Activated CD8-positive, alpha-beta T cell treated with anti-CD3 and anti-CD28 coated beads for 36 hours (primary cell): ENCODE data around the gene LGALS12. TPM values are rescaled to one million over a fixed set of nuclear protein-coding genes. Genes with fewer than 3 reads are reported as not detected.

Experiments used
- ATAC-seq: fragments of 200-7000 bp; cut with Tn5 transposase; one replicate; pipeline ENCODE4 v1.10.0; 2021; ENCODE audit warnings: mild to moderate bottlenecking, moderate library complexity
- CTCF ChIA-PET: fragments of 350-600 bp; sonication (Branson Sonifier 250); formaldehyde crosslinking; loops from one replicate; lab custom pipeline; 2021; ENCODE audit warnings: antibody characterized with exemption; lab: Charles Lee
- POLR2A ChIA-PET: fragments of 350-600 bp; sonication (Branson Sonifier 250); formaldehyde crosslinking; loops from one replicate; lab custom pipeline; 2021; ENCODE audit warnings: antibody characterized with exemption; lab: Charles Lee
- DNase-seq: peaks from one replicate; pipeline ENCODE4 v3.0.0-alpha.2; 2020
- H3K27ac Mint-ChIP-seq: one replicate; pipeline ENCODE4 v1.8.0; 2021; ENCODE audit warnings: mild to moderate bottlenecking, mixed read lengths
- H3K27me3 Mint-ChIP-seq: one replicate; pipeline ENCODE4 v1.8.0; 2021; ENCODE audit warnings: mixed read lengths
- H3K36me3 Mint-ChIP-seq: one replicate; pipeline ENCODE4 v1.8.0; 2021; ENCODE audit warnings: low read depth, mixed read lengths
- H3K4me1 Mint-ChIP-seq: one replicate; pipeline ENCODE4 v1.8.0; 2021; ENCODE audit warnings: low read depth, mixed read lengths
- H3K4me3 Mint-ChIP-seq: one replicate; pipeline ENCODE4 v1.8.0; 2021; ENCODE audit warnings: mild to moderate bottlenecking, moderate library complexity, mixed read lengths
- H3K9me3 Mint-ChIP-seq: one replicate; pipeline ENCODE4 v1.8.0; 2021; ENCODE audit warnings: mixed read lengths
- intact Hi-C: fragments of 100-400 bp; cut with micrococcal nuclease; formaldehyde crosslinking; loops from one replicate; pipeline ENCODE4 v1.10.0; 2022
- total RNA-seq, 2 experiments: library from RNA; stranded (reverse); gene quantifications; one replicate each; pipeline ENCODE4 v1.2.3, GENCODE V29; 2021
- TF ChIP-seq, protein P1 (sequence below): fragments of 200-600 bp; IDR thresholded peaks from one replicate; pipeline ENCODE4 v1.8.0; 2022; ENCODE audit warnings: antibody characterized with exemption, mild to moderate bottlenecking

LGALS12 gene
- total RNA-seq, 2 experiments from 2014 or later = not detected

DNA sequence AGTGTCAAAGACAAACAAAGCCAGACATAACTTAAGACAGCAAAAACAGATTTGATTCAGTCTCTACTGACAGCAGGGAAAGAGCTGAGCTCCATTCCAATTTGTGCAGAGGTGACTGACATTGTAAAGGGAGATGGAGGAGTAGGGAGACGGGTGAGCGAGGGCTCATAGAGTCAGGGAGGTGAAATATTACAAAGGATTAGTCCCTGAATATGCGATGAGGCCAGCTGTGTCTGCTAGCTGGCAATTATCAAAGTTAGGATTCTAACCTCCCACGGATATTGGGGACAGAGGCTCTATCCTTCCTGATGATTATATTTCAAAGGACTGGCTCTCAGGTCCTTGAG lies 49.0 kb downstream of the LGALS12 start:
- intact Hi-C loops = no loop called here
- ChIA-PET POLR2A (interaction anchor here (6.7 kb wide), 1 partner anchor 18 kb away, joined by 107 read pairs; the partner anchor contains the start of gene PLAAT4), CTCF (interaction anchor here (4.5 kb wide), 1 partner anchor 10 kb away, joined by 25 read pairs; the partner anchor contains the start of gene PLAAT2)
- Mint-ChIP-seq H3K27me3 (no peaks in the 10 kb centered on the region), H3K4me3 (no peak overlapping the region), H3K9me3 (no peaks in the 10 kb centered on the region), H3K27ac (peak overlapping the region; percentile 98), H3K4me1 (peaks cover 47% of the 10 kb centered on the region), H3K36me3 (peaks cover 3% of the 10 kb centered on the region)
- ATAC-seq = no peak
- TF ChIP-seq, protein P1, sequence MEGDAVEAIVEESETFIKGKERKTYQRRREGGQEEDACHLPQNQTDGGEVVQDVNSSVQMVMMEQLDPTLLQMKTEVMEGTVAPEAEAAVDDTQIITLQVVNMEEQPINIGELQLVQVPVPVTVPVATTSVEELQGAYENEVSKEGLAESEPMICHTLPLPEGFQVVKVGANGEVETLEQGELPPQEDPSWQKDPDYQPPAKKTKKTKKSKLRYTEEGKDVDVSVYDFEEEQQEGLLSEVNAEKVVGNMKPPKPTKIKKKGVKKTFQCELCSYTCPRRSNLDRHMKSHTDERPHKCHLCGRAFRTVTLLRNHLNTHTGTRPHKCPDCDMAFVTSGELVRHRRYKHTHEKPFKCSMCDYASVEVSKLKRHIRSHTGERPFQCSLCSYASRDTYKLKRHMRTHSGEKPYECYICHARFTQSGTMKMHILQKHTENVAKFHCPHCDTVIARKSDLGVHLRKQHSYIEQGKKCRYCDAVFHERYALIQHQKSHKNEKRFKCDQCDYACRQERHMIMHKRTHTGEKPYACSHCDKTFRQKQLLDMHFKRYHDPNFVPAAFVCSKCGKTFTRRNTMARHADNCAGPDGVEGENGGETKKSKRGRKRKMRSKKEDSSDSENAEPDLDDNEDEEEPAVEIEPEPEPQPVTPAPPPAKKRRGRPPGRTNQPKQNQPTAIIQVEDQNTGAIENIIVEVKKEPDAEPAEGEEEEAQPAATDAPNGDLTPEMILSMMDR = no peak
- DNase-seq = no peak

DNA sequence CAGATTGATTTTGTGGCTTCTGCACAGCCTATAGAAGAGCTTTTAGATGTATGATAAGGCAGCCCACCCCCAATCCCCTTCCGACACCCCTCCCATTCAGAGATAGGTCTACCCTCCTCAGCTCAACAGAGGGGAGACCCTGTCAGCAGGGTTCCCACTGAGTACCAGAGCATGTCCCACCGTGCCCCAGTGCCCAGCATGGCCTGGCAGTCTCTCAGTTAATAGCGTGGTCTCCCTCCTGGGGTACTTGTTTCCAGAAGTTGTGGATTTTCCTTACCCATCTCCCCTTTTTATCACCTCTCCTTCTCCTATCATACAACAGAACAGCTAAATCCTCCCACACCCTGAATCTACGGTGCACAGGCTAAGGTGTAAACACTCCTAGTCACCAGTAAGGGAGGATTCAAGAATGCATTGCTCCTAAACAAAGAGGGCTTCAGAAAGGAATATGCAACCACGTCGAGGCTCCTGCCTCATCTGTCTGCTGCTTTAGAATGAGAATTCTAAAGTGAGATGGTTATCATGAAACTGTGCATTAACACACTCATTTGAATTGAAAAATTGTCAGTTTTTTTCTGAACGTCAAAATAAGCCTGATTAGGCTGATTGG lies 50.6 kb downstream of the LGALS12 start:
- DNase-seq (no peak), ATAC-seq (no peak)
- H3K27ac Mint-ChIP-seq = no peak overlapping the region
- H3K27me3 Mint-ChIP-seq = no peaks in the 10 kb centered on the region
- no peak overlapping the region for H3K4me3 Mint-ChIP-seq
- TF ChIP-seq, protein P1 = no peak
- H3K4me1 Mint-ChIP-seq = peaks cover 51% of the 10 kb centered on the region
- H3K9me3 Mint-ChIP-seq = no peaks in the 10 kb centered on the region
- no peaks in the 10 kb centered on the region for H3K36me3 Mint-ChIP-seq
- ChIA-PET CTCF (no interaction called here), POLR2A (interaction anchor here (1.2 kb wide), 1 partner anchor 10 kb away, joined by 3 read pairs; no protein-coding TSS in a partner anchor)
- intact Hi-C loops = no loop called here

DNA sequence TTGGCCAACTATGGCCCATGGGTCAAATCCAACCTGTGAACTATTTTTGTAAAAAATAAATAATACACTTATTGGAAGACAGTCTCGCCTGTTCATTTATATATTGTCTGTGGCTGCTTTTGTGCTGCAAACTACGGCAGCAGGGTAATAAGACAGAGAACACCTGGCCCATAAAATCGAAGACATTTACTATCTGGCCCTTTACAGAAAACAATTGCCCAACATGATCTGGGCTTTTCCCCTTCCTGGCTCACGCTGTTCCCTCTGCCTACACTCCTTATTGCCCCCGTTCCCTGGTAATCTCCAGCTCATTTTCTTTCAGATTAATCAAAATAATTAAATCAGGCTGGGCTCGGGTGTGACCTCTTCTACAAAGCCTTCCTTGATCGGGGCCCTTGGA lies 51.7 kb downstream of the LGALS12 start:
- Mint-ChIP-seq H3K9me3 (no peaks in the 10 kb centered on the region), H3K4me3 (no peak overlapping the region), H3K4me1 (peaks cover 44% of the 10 kb centered on the region), H3K36me3 (no peaks in the 10 kb centered on the region), H3K27ac (no peak overlapping the region), H3K27me3 (no peaks in the 10 kb centered on the region)
- ChIA-PET POLR2A (no interaction called here), CTCF (no interaction called here)
- DNase-seq = no peak
- intact Hi-C loops = no loop called here
- TF ChIP-seq, protein P1 = no peak
- no peak for ATAC-seq

DNA sequence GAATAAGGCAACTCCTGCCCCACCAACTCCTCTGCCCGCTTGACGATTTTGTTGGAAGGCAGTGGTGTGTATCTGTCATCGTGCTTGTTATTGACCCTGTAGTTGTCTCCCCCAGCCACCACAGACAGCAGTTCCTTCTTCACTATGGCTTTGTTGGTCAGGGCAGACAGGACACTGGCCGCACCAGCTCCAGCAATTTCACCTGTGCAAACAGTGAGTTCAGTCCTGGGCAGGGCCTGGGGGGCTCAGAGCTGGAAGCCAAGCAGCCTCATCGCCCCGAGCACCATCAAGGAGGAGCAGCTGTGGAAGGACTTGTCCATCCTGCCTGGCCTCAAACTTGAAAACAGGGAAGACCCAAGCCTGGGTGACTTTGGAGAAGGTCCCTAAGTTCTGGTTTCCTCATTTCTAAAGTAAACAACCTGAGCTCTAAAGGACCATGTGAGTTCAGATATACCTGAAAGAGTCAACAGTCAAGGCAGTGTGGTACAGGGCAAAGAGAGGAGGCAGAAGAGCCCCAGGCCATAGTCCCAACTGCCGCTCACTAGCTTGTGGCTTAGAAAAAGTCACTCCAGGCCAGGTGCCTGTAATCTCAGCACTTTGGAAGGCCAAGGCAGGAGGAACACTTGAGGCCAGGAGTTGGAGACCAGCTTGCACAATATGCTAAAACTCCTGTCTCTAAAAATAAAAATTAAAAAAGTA lies 52.7 kb downstream of the LGALS12 start:
- intact Hi-C loops = no loop called here
- Mint-ChIP-seq H3K4me3 (no peak overlapping the region), H3K36me3 (no peaks in the 10 kb centered on the region), H3K27ac (no peak overlapping the region), H3K4me1 (peaks cover 38% of the 10 kb centered on the region), H3K27me3 (no peaks in the 10 kb centered on the region), H3K9me3 (no peaks in the 10 kb centered on the region)
- ChIA-PET POLR2A (interaction anchor here (0.6 to 1.2 kb wide), 3 partner anchors 10 to 627 kb away, joined by 3 read pairs; partner anchors contain the start of gene STIP1), CTCF (interaction anchor here (1.0 to 1.4 kb wide), 2 partner anchors 9 to 29 kb away, joined by 3 read pairs; no protein-coding TSS in a partner anchor)
- ATAC-seq (no peak), DNase-seq (no peak)
- TF ChIP-seq, protein P1 = no peak
